WERI-Rb-1 (cell line): ENCODE data around the gene B4GALT2.

Source experiments
- DNase-seq: peaks from one replicate; pipeline ENCODE4 v3.0.0-alpha.2; 2020
- H3K27ac ChIP-seq: fragments of 250-450 bp; sonication (Bioruptor Pico); 2 replicates; pipeline ENCODE4 v1.5.1; 2020; ENCODE audit warnings: mild to moderate bottlenecking, moderate library complexity
- H3K27me3 ChIP-seq: fragments of 250-450 bp; sonication (Bioruptor Pico); 2 replicates; pipeline ENCODE4 v1.5.1; 2021; ENCODE audit warnings: mild to moderate bottlenecking, low read depth, moderate library complexity; ENCODE audit not compliant: insufficient read depth, severe bottlenecking
- H3K36me3 ChIP-seq: fragments of 250-450 bp; sonication (Bioruptor Pico); 2 replicates; pipeline ENCODE4 v1.5.1; 2020; ENCODE audit warnings: mild to moderate bottlenecking, moderate library complexity
- H3K4me3 ChIP-seq: 2 replicates; pipeline ENCODE4 v1.5.1; 2011; ENCODE audit warnings: low read depth, mild to moderate bottlenecking, control low read depth, low read length
- H3K9me3 ChIP-seq: fragments of 250-450 bp; sonication (Bioruptor Pico); 2 replicates; pipeline ENCODE4 v1.5.1; 2021; ENCODE audit warnings: mild to moderate bottlenecking, moderate library complexity; ENCODE audit not compliant: severe bottlenecking
- CTCF ChIP-seq: IDR thresholded peaks from 2 replicates; pipeline ENCODE4 v1.5.1; 2011; ENCODE audit warnings: low read depth, mild to moderate bottlenecking, control low read depth, inconsistent platforms, low read length

B4GALT2 gene

GRCh38 chr1:43945674-43946235 is 33.3 kb upstream of the B4GALT2 start:
- DNase-seq, result no peak
- peak overlapping the region; percentile 100 for H3K27ac ChIP-seq
- H3K36me3 ChIP-seq, result peaks cover 13% of the 10 kb centered on the region
- peak overlapping the region; percentile 66 for H3K4me3 ChIP-seq
- TF ChIP-seq CTCF, result no peak
- no peaks in the 10 kb centered on the region for H3K9me3 ChIP-seq
- H3K27me3 ChIP-seq, result no peaks in the 10 kb centered on the region

GRCh38 chr1:43946236-43947060 is 32.6 kb upstream of the B4GALT2 start, which contains the start of gene IPO13:
TSS of gene IPO13 (plus strand) at chr1:43946950. CDS start at chr1:43947601, 651 bp downstream.
- H3K9me3 ChIP-seq, result no peaks in the 10 kb centered on the region
- H3K36me3 ChIP-seq, result peaks cover 14% of the 10 kb centered on the region
- TF ChIP-seq CTCF, result peak; percentile 85
- peak; percentile 97 for DNase-seq
- no peaks in the 10 kb centered on the region for H3K27me3 ChIP-seq
- peak within 1 kb of the TSS; percentile 66 for H3K4me3 ChIP-seq
- peak within 1 kb of the TSS; percentile 100 for H3K27ac ChIP-seq

GRCh38 chr1:43947061-43947873 is 31.7 kb upstream of the B4GALT2 start:
- Histone ChIP-seq H3K27me3 (no peaks in the 10 kb centered on the region), H3K4me3 (peak overlapping the region; percentile 66), H3K36me3 (peaks cover 14% of the 10 kb centered on the region), H3K9me3 (no peaks in the 10 kb centered on the region), H3K27ac (peak overlapping the region; percentile 100)
- TF ChIP-seq CTCF, result no peak
- DNase-seq, result no peak

- H3K4me3 ChIP-seq, result peak overlapping the region; percentile 66
- peak overlapping the region; percentile 39 for H3K27ac ChIP-seq
- no peak for DNase-seq
- no peak for TF ChIP-seq CTCF
- no peaks in the 10 kb centered on the region for H3K9me3 ChIP-seq
- H3K36me3 ChIP-seq, result peaks cover 14% of the 10 kb centered on the region
- no peaks in the 10 kb centered on the region for H3K27me3 ChIP-seq
Observed at GRCh38 chr1:43947874-43948437, 31.1 kb upstream of the B4GALT2 start.

GRCh38 chr1:43949678-43950077 is 29.3 kb upstream of the B4GALT2 start:
- peaks cover 14% of the 10 kb centered on the region for H3K36me3 ChIP-seq
- no peak for DNase-seq
- no peak overlapping the region for H3K4me3 ChIP-seq
- no peaks in the 10 kb centered on the region for H3K9me3 ChIP-seq
- no peak overlapping the region; the same call in 1 of the 2 replicates for H3K27ac ChIP-seq
- TF ChIP-seq CTCF, result no peak
- H3K27me3 ChIP-seq, result no peaks in the 10 kb centered on the region
